ENCODE results near the gene PHF21A.
A peak's percentile ranks its signal among the peaks of the same experiment; 100 is the strongest.

Gene PHF21A

GRCh38 chr11:46121301-46121723 is at the start of gene PHF21A:
TSS of gene PHF21A (minus strand) at chr11:46121454. CDS start at chr11:46084219, 37,235 bp downstream.
- DNase-seq = peak; percentile 78

GRCh38 chr11:46170797-46171196 is 49.5 kb upstream of the PHF21A start:
- DNase-seq = no peak

- no peak for DNase-seq
These were observed 41.4 kb upstream of the PHF21A start for GRCh38 chr11:46162700-46163099.

- DNase-seq = no peak
These were observed 39.9 kb upstream of the PHF21A start for GRCh38 chr11:46161201-46161600.

GRCh38 chr11:46160100-46160499 is 38.8 kb upstream of the PHF21A start:
- no peak for DNase-seq

GRCh38 chr11:46159680-46160079 is 38.4 kb upstream of the PHF21A start:
- no peak for DNase-seq

- DNase-seq = no peak
These were observed 28.6 kb upstream of the PHF21A start for GRCh38 chr11:46149826-46150225.

GRCh38 chr11:46149342-46149741 is 28.1 kb upstream of the PHF21A start:
- DNase-seq = no peak

GRCh38 chr11:46144741-46145140 is 23.5 kb upstream of the PHF21A start:
- no peak for DNase-seq

GRCh38 chr11:46143049-46143806 is 22.0 kb upstream of the PHF21A start:
- DNase-seq = no peak

- DNase-seq = no peak
These were observed 21.3 kb upstream of the PHF21A start for GRCh38 chr11:46142561-46142960.

GRCh38 chr11:46141597-46141996 is 20.3 kb upstream of the PHF21A start:
- DNase-seq = no peak

- DNase-seq = no peak
These were observed 13.3 kb upstream of the PHF21A start for GRCh38 chr11:46134540-46134939.

GRCh38 chr11:46134061-46134460 is 12.8 kb upstream of the PHF21A start:
- DNase-seq = no peak

- no peak for DNase-seq
These were observed 11.9 kb upstream of the PHF21A start for GRCh38 chr11:46133119-46133518.

GRCh38 chr11:46130286-46130940 is 9.2 kb upstream of the PHF21A start:
- no peak for DNase-seq

- DNase-seq = no peak
These were observed 7.9 kb upstream of the PHF21A start for GRCh38 chr11:46129133-46129532.

GRCh38 chr11:46127150-46127638 is 5.9 kb upstream of the PHF21A start:
- DNase-seq = no peak

GRCh38 chr11:46125284-46125683 is 4.0 kb upstream of the PHF21A start:
- no peak for DNase-seq

GRCh38 chr11:46122945-46123715 is 1.9 kb upstream of the PHF21A start:
- DNase-seq = no peak

GRCh38 chr11:46121724-46122477 is 647 bp upstream of the PHF21A start:
- DNase-seq = peak; percentile 71
